Lower leg skin (tissue), 3 donors: Measurements from ENCODE around the gene NR2F1.

Experiments used
- CTCF ChIP-seq, 3 donors: fragments of 450-650 bp; IDR thresholded peaks; one replicate each; pipeline ENCODE4 v1.5.1; 2016; ENCODE audit warnings: antibody characterized with exemption in 3 of 3, mild to moderate bottlenecking in 3 of 3, moderate library complexity in 2 of 3
- POLR2A ChIP-seq, 2 donors: fragments of 450-650 bp; IDR thresholded peaks; one replicate each; pipeline ENCODE4 v1.6.1; 2016 to 2017; ENCODE audit warnings: antibody characterized with exemption in 2 of 2, mild to moderate bottlenecking in 1 of 2, moderate library complexity in 1 of 2

GRCh38 chr5:93591323-93591945 lies 8.4 kb downstream of the NR2F1 start:
- TF ChIP-seq CTCF (IDR thresholded peaks at IDR 0.05) (no peak), POLR2A (IDR thresholded peaks at IDR 0.05) (no peak)
